Stimulated activated CD8-positive, alpha-beta memory T cell treated with anti-CD3 and anti-CD28 coated beads, Interleukin-15, amount 100 ng/mL, for 48 hours (primary cell): ENCODE data around the gene GUCA2B.

Experiments
- DNase-seq, 2 donors: peaks; one replicate each; pipeline ENCODE4 v3.0.0-alpha.2; 2020; ENCODE audit warnings: low read depth in 2 of 2

The GUCA2B gene

DNA sequence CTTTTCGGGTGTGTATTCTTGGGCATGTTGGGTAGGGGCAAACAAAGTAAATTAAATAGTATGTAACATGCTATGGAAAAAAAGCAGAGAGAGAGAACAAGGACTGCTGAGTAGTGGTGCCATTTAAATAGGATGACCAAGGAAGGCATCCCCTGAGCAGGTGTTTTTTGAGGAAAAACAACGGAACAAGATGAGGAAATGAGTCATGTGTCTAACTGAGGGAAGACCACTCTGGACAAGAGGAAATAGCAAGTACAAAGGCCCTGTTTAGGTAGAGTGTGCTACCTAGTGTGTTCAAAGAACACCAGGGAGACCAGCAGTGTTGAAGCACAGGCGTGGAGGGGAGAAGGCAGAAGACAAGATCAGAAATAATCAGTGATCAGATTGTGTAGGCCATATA lies 31.4 kb downstream of the GUCA2B start:
- DNase-seq: no peak

DNA sequence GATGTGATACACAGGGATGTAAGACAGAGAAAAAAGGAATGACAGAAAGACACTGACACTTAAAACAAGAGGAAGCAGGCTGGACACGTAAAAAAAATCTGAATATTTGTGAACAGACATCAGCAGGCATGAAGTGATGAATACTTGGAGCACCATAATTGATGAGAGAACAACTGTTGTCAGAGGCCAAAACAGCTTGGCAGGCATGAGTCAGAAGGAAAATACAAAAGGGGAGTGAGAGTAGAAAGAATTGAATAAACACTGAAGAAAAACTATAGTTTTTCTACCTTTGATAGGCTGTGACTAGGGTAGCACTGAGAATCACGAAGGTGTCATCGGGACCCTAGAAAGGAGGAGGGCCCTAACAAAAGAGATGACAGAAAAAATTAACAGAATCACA lies 32.9 kb downstream of the GUCA2B start:
- DNase-seq: no peak

DNA sequence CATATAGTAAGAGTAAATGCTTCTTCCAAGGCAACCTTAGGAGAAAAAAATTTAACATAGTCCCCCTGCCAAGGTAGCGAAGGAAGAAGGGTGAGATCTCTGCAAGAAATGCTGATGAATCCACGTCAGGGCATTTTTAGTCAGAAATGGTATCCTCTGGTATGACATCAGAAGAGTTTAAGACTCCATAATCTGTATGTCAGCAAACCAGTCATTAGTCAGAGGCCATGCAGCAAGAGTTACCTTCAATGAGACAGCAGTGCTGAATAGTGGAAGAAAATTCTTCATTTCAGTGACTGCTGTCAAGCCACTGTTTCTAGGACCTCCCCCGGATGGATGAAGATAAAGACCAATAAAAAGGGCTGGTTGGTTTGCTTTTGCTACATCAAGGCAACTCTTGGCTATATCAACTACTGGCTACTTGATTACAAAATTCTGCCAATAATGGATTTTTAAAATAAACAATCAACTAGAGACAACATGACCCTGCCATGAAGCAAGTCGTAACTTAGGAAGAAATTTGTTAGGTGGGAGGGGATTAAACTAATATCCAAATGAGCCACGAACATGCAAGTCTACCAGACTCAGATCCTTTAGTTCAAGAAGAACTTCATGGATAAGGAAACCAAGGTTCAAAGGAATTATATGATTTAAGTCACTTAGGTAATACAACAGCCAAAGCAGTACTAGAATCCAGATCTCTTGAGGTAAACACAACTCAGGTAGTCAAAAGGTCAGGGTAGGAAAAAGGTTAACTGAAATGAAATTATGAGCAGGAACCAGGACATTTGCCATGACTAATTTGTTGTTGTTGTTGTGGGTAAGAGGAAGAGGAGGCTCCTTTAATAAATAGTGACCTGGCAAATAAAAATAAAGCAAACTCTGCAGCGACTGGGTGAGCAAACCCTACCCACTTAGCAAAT lies 37.0 kb downstream of the GUCA2B start:
- no peak for DNase-seq

DNA sequence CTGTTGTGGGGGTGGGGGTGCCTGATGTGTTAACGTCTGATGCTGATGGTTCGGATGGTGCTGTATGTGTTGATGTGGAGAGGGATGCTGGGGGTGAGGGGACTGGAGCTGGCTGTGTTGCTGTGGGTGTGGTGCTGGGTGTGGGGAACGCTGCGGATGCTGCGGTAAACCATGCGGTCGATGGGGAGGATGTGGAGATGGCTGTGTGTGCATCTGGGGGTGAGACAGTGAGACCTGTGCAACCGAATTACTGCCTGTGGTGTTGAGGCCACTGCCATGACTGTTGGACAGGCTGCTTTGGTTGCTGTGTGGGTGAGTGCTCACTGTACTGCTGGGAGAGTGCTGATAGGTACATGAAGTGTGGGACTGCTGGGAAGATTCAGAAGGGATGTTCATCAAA lies 38.1 kb downstream of the GUCA2B start:
- no peak for DNase-seq

DNA sequence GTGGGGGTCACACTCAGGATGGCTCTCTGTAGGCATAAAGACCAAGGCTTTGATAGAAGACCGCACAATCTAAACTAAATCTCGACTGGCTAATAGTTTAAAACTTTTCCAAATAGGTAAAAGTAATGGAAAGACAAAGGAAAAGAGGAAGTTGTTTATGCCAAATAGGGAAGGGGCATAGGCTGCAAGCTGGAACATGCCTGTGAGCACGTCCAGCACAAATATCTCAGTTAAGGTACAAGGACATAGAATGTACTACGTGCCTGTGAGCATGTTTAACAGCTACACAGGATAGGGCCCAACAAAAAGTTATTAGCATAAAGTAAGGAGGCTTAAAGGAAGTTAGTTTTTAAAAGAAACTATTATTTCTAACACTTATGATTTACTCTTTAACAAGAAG lies 38.9 kb downstream of the GUCA2B start:
- DNase-seq: no peak

DNA sequence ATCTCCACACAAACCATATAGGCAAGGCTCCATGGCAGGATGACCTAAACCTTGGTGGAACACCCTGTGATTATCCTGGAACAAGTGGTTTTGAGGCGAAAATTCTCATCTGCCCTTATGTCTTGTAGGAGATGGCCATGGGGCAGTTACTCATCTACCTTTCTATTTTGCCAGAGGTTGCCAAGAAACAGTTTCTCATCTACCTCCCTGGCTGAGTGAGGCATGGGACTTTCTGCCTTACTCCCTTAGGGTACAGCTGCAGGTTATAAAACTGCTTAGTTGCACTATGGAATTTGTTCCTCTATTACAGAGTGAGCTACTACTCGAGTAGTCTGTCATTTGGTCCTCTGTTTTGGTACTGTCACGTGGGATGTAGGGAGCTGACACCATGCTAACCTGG lies 42.6 kb downstream of the GUCA2B start:
- no peak for DNase-seq

DNA sequence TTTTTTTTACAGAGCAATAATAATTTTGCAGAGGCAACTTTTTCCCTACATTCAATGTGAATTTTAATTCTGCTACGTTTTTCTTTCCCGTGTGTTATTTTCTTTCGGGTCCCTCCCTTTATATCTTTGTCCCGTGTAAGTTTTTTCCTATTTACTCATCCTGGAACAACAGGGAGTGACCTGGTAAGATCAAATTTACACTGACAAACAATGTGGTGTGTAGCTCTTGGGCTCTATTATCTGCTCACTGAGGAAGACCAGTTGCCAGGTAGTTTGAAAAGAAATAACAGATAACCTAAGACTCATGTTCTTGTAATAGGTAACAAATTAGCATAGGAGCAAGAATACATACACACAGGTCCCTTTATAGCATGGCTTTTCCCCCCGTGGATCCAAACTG lies 45.0 kb downstream of the GUCA2B start:
- no peak for DNase-seq

DNA sequence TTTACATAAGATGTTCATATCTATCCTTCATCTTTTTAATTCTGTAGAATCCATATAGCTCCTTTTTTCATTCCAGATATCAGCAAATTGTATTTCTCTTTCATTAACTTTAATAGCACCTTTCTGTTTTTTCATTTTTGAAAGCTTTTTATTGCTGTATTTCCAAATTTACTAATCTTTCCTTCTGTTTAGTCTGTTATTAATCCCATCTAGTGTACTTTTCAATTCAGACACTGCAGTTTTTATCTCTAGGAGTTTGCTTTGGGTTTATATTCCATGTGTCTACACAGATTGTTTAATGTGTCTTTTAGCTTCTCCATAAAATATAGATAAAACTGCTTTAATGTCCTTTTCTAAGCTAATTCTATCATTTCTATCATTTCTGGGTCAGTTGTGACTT lies 48.8 kb downstream of the GUCA2B start:
- no peak for DNase-seq
